K562 (cell line): ENCODE data around the gene LEUTX. TPM values are rescaled to one million over a fixed set of nuclear protein-coding genes. Genes with fewer than 3 reads are reported as not detected.

Experiments
- ATAC-seq: fragments of 200-7000 bp; cut with Tn5 transposase; 3 replicates; pipeline ENCODE4 v1.9.1; 2020; ENCODE audit warnings: moderate library complexity
- BruUV-seq: library from RNA; stranded (reverse); fragments of 400-500 nt; replicated peaks from 2 replicates; lab custom pipeline; 2021; lab: Mats Ljungman, UMichigan
- CTCF ChIA-PET: fragments of 300-600 bp; formaldehyde crosslinking; extraction: SDS; loops from one replicate; lab custom pipeline; 2021; ENCODE audit warnings: low intra/inter-chr PET ratio; lab: Yijun Ruan, JAX
- POLR2A ChIA-PET: fragments of 300-600, 350-650 bp; sonication (Branson Sonifier 250); formaldehyde crosslinking; extraction: SDS; loops from one replicate; lab custom pipeline; 2021; ENCODE audit warnings: antibody characterized with exemption, inconsistent platforms; lab: Yijun Ruan, JAX
- DNase-seq, 4 experiments: peaks; one replicate each; pipeline versions ENCODE4 v3.0.0 to v3.0.0-alpha.2; 2011 to 2018; ENCODE audit warnings: low spot score in 3 of 4, mixed read lengths in 3 of 4; ENCODE audit errors: extremely low read depth in 1 of 4
- FAIRE-seq: peaks from 2 replicates; lab custom pipeline; 2011; peaks lifted over from hg19 to GRCh38; lab: Jason Lieb, UNC
- H2AFZ ChIP-seq: 2 replicates; pipeline ENCODE4 v1.6.0; 2011; ENCODE audit warnings: low read depth, low read length, control low read depth, inconsistent platforms
- H3K27ac ChIP-seq: fragments of 200-600 bp; 3 replicates; pipeline ENCODE4 v1.8.0; 2011; ENCODE audit warnings: low read depth, mild to moderate bottlenecking, control low read depth, inconsistent platforms, low read length, moderate library complexity, mixed read lengths; ENCODE audit errors: extremely low read depth
- H3K27me3 ChIP-seq, 2 experiments: fragments of 300-600 bp in 1 of 2; 2 replicates in 1 of 2; 3 replicates in 1 of 2; pipeline versions ENCODE4 v1.6.0 to v1.8.0; 2011; ENCODE audit warnings: inconsistent platforms in 2 of 2, low read length in 2 of 2, mild to moderate bottlenecking in 1 of 2, mixed read lengths in 1 of 2, moderate library complexity in 1 of 2; ENCODE audit not compliant: control insufficient read depth in 2 of 2, insufficient read depth in 2 of 2
- H3K36me3 ChIP-seq: fragments of 300-600 bp; 3 replicates; pipeline ENCODE4 v1.8.0; 2011; ENCODE audit warnings: mild to moderate bottlenecking, low read length, inconsistent platforms; ENCODE audit not compliant: control insufficient read depth, insufficient read depth
- H3K4me1 ChIP-seq, 2 experiments: fragments of 200-600 bp in 1 of 2; replicated peaks in 1 of 2; 2 replicates in 1 of 2; 3 replicates in 1 of 2; pipeline versions ENCODE4 v1.5.1 to v1.8.0; 2011; ENCODE audit warnings: inconsistent platforms in 2 of 2, low read length in 2 of 2, mild to moderate bottlenecking in 1 of 2, mixed read lengths in 1 of 2, moderate library complexity in 1 of 2; ENCODE audit not compliant: control insufficient read depth in 2 of 2, insufficient read depth in 2 of 2
- H3K4me2 ChIP-seq: 2 replicates; pipeline ENCODE4 v1.6.1; 2011; ENCODE audit warnings: low read length, control low read depth, inconsistent platforms, mixed read lengths; ENCODE audit not compliant: insufficient read depth
- H3K4me3 ChIP-seq: fragments of 200-600 bp; sonication (generic), shearing (Covaris generic); 2 replicates; pipeline ENCODE4 v1.5.1; 2016; ENCODE audit warnings: control low read depth, inconsistent platforms
- H3K79me2 ChIP-seq: fragments of 200-600 bp; 3 replicates; pipeline ENCODE4 v1.8.0; 2011; ENCODE audit warnings: low read length, inconsistent platforms; ENCODE audit not compliant: control insufficient read depth, insufficient read depth
- H3K9ac ChIP-seq, 2 experiments: 2 replicates each; pipeline versions ENCODE4 v1.6.0 to v1.6.1; 2011; ENCODE audit warnings: low read depth in 2 of 2, low read length in 2 of 2, control low read depth in 1 of 2, inconsistent platforms in 1 of 2, mild to moderate bottlenecking in 1 of 2, mixed read lengths in 1 of 2; ENCODE audit not compliant: insufficient read depth in 1 of 2
- H3K9me1 ChIP-seq: one replicate; pipeline ENCODE4 v1.6.0; 2011; ENCODE audit warnings: inconsistent platforms, mild to moderate bottlenecking, low read length, moderate library complexity; ENCODE audit not compliant: control insufficient read depth, insufficient read depth
- H3K9me3 ChIP-seq: replicated peaks from 2 replicates; pipeline ENCODE4 v1.5.1; 2011; ENCODE audit warnings: low read depth, low read length, inconsistent platforms; ENCODE audit not compliant: control insufficient read depth, insufficient read depth
- H4K20me1 ChIP-seq: replicated peaks from 2 replicates; pipeline ENCODE4 v1.6.1; 2011; ENCODE audit warnings: low read length, inconsistent platforms, mixed read lengths; ENCODE audit not compliant: control insufficient read depth, insufficient read depth
- ATF7 ChIP-seq: fragments of 450-650 bp; IDR thresholded peaks from 2 replicates; pipeline ENCODE4 v1.7.1; 2014; ENCODE audit warnings: mild to moderate bottlenecking, moderate library complexity
- BRD9 ChIP-seq: fragments of 450-650 bp; IDR thresholded peaks from 2 replicates; pipeline ENCODE4 v1.6.1; 2018; ENCODE audit warnings: low read depth; ENCODE audit not compliant: partially characterized antibody
- EHMT2 ChIP-seq: fragments of 450-650 bp; IDR thresholded peaks from 2 replicates; pipeline ENCODE4 v1.6.1; 2018; ENCODE audit warnings: antibody characterized with exemption
- ETS2 ChIP-seq: IDR thresholded peaks from 2 replicates; pipeline ENCODE4 v1.6.1; 2016; ENCODE audit warnings: borderline replicate concordance, missing genetic modification characterization, mild to moderate bottlenecking, moderate library complexity, missing compliant biosample characterization; ENCODE audit not compliant: poor library complexity, severe bottlenecking
- FOXK1 ChIP-seq: sonication (generic); formaldehyde crosslinking; IDR thresholded peaks from 2 replicates; pipeline ENCODE4 v1.8.0; 2022; ENCODE audit warnings: missing genetic modification reagents, mild to moderate bottlenecking, borderline replicate concordance
- HMG20B ChIP-seq: fragments of 250-450 bp; sonication (Bioruptor Pico); IDR thresholded peaks from 2 replicates; pipeline ENCODE4 v1.5.0; 2021; ENCODE audit warnings: mild to moderate bottlenecking
- MAZ ChIP-seq, 2 experiments: fragments of 450-650 bp in 1 of 2; sonication (generic) in 1 of 2; formaldehyde crosslinking; IDR thresholded peaks in 1 of 2; conservative IDR thresholded peaks in 1 of 2; 2 replicates each; pipeline versions ENCODE4 v1.4.0 to v1.5.0; 2020; ENCODE audit warnings: mild to moderate bottlenecking in 1 of 2, missing genetic modification reagents in 1 of 2
- NR2C1 ChIP-seq, 2 experiments: fragments of 450-650 bp; IDR thresholded peaks; 2 replicates each; pipeline ENCODE4 v1.6.1; 2017; ENCODE audit warnings: mild to moderate bottlenecking in 2 of 2, antibody characterized with exemption in 1 of 2, inconsistent platforms in 1 of 2, missing compliant biosample characterization in 1 of 2, missing genetic modification characterization in 1 of 2
- SMARCC2 ChIP-seq: fragments of 450-650 bp; IDR thresholded peaks from 2 replicates; pipeline ENCODE4 v1.6.1; 2017; ENCODE audit warnings: antibody characterized with exemption, moderate library complexity, mild to moderate bottlenecking, low read depth
- SRSF3 ChIP-seq: fragments of 200-400 bp; formaldehyde crosslinking; IDR thresholded peaks from 2 replicates; pipeline ENCODE4 v1.6.1; 2016; ENCODE audit warnings: mild to moderate bottlenecking, low read length, moderate library complexity; ENCODE audit not compliant: insufficient read depth
- TAL1 ChIP-seq: fragments of 450-650 bp; IDR thresholded peaks from 2 replicates; pipeline ENCODE4 v1.6.1; 2016; ENCODE audit warnings: mild to moderate bottlenecking
- TEAD4 ChIP-seq, 2 experiments: sonication (generic) in 1 of 2; formaldehyde crosslinking in 1 of 2; IDR thresholded peaks; 2 replicates each; pipeline versions ENCODE4 v1.6.1 to v1.8.0; 2012 to 2022; ENCODE audit warnings: borderline replicate concordance in 1 of 2, inconsistent platforms in 1 of 2, low read length in 1 of 2, mild to moderate bottlenecking in 1 of 2, missing genetic modification reagents in 1 of 2
- YBX1 ChIP-seq: fragments of 450-650 bp; IDR thresholded peaks from 2 replicates; pipeline ENCODE4 v1.7.1; 2016; ENCODE audit warnings: mild to moderate bottlenecking
- ZNF224 ChIP-seq: sonication (generic); formaldehyde crosslinking; IDR thresholded peaks from 2 replicates; pipeline ENCODE4 v1.8.0; 2022; ENCODE audit warnings: mild to moderate bottlenecking, missing genetic modification reagents
- ZNF253 ChIP-seq: fragments of 250-450 bp; sonication (Bioruptor Pico); conservative IDR thresholded peaks from 2 replicates; pipeline ENCODE4 v1.6.1; 2021; ENCODE audit warnings: mild to moderate bottlenecking
- ZNF274 ChIP-seq: IDR thresholded peaks from 2 replicates; pipeline ENCODE4 v1.6.1; 2011; ENCODE audit warnings: low read depth, mild to moderate bottlenecking, low read length, moderate library complexity, borderline replicate concordance
- WGBS: fragments of 100-300 bp; shearing (Covaris generic); methylation state at CpG from one replicate; pipeline ENCODE4 v1.1.6; 2016; ENCODE audit warnings: low coverage, mixed read lengths; ENCODE audit not compliant: insufficient coverage; ENCODE audit errors: missing lambda C conversion rate; 5-methylcytosine and 5-hydroxymethylcytosine counted together
- in situ Hi-C: fragments of 300-500 bp; cut with MboI; formaldehyde crosslinking; loops from 4 replicates; pipeline ENCODE4 v1.15.0; 2018; ENCODE audit warnings: inconsistent platforms, mixed read lengths
- intact Hi-C: fragments of 100-400 bp; cut with micrococcal nuclease; formaldehyde crosslinking; loops from 2 replicates; pipeline ENCODE4 v1.14.2; 2022
- polyA plus RNA-seq, 8 experiments: library from polyadenylated mRNA; depleted of rRNA in 4 of 8; stranded (reverse) in 5 of 8; unstranded in 3 of 8; fragments of >200 nt; fragmentation: Nextera tagmentation in 2 of 8; fragmentation: Illumina TruSeq in 1 of 8; extraction: Ambion mirVana in 2 of 8; extraction: Trizol in 1 of 8; gene quantifications; 2 replicates each; pipeline versions ENCODE4 v1.2.1 to v1.2.3, GENCODE V29; 2011 to 2014; ENCODE audit warnings: inconsistent platforms in 1 of 8, missing spikeins in 1 of 8
- total RNA-seq, 7 experiments: library from RNA; depleted of rRNA in 6 of 7; stranded (reverse); fragments of >200 nt in 6 of 7; fragmentation: Illumina TruSeq in 2 of 7; extraction: Trizol in 2 of 7; gene quantifications; 2 replicates each; pipeline versions ENCODE4 v1.2.1 to v1.2.3, GENCODE V29; 2011 to 2021; ENCODE audit warnings: low replicate concordance in 1 of 7
- TF ChIP-seq, protein P1 (sequence below): fragments of 200-400 bp; formaldehyde crosslinking; IDR thresholded peaks from 2 replicates; pipeline ENCODE4 v1.6.1; 2017; ENCODE audit warnings: mild to moderate bottlenecking, low read depth, low read length, moderate library complexity
- TF ChIP-seq, protein P2 (sequence below): fragments of 450-650 bp; IDR thresholded peaks from 2 replicates; pipeline ENCODE4 v1.7.1; 2018; ENCODE audit warnings: mild to moderate bottlenecking, low read depth; ENCODE audit not compliant: partially characterized antibody

LEUTX gene
- total and polyA plus RNA-seq, 9 of the 15 experiments (the other 6 are each of a cell fraction or from before 2014, with no cell fraction given) = not detected

DNA sequence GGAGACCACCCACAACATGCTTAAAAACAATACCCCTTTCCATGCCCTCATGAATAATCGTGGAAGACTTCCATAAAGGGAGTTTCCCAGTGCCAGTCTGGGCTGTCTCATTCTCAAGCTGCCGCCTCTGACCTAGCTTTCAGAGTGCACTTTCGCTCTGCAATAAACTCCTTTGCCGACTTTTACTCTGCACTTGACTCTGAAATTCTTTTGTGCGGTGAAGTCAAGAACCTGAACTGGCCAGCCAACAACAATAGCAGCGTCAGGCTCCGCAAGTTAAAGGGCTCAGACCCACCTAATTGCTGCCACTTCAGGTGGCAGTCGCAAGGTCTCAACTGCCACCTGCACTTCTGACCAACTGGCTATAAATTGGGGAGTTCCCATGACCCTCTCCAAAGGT lies 10.3 kb upstream of the LEUTX start:
- DNase-seq (no peak), ATAC-seq (no peak), FAIRE-seq (no peak)
- intact Hi-C loops (loop anchor here (10.0 kb wide), 1 partner anchor 214 kb away; no protein-coding TSS in a partner anchor), in situ Hi-C loops (no loop called here)
- no peaks in the 10 kb centered on the region for H4K20me1 ChIP-seq
- no peaks in the 10 kb centered on the region for H3K79me2 ChIP-seq
- H3K27me3 ChIP-seq = peaks cover 0 to 9% of the 10 kb centered on the region in 2 experiments; a peak in 1 of 5 replicates
- TF ChIP-seq, protein P1, sequence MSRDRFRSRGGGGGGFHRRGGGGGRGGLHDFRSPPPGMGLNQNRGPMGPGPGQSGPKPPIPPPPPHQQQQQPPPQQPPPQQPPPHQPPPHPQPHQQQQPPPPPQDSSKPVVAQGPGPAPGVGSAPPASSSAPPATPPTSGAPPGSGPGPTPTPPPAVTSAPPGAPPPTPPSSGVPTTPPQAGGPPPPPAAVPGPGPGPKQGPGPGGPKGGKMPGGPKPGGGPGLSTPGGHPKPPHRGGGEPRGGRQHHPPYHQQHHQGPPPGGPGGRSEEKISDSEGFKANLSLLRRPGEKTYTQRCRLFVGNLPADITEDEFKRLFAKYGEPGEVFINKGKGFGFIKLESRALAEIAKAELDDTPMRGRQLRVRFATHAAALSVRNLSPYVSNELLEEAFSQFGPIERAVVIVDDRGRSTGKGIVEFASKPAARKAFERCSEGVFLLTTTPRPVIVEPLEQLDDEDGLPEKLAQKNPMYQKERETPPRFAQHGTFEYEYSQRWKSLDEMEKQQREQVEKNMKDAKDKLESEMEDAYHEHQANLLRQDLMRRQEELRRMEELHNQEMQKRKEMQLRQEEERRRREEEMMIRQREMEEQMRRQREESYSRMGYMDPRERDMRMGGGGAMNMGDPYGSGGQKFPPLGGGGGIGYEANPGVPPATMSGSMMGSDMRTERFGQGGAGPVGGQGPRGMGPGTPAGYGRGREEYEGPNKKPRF = no peak
- TF ChIP-seq TEAD4 (IDR thresholded peaks at IDR 0.05; ENCODE audit: low read length) (no peak), TEAD4 (CRISPR knock-in tag; IDR thresholded peaks at IDR 0.05; ENCODE audit: borderline replicate concordance) (no peak), SRSF3 (no peak), ETS2 (tag) (no peak), ZNF224 (CRISPR knock-in tag) (no peak), YBX1 (no peak), FOXK1 (CRISPR knock-in tag) (no peak), ZNF274 (no peak), ATF7 (no peak), NR2C1 (IDR thresholded peaks at IDR 0.05) (no peak), NR2C1 (tag; IDR thresholded peaks at IDR 0.05) (no peak), MAZ (CRISPR knock-in tag; conservative IDR thresholded peaks at IDR 0.05 in 1 of 2, IDR thresholded peaks at IDR 0.05 in 1 of 2) (no peak), SMARCC2 (no peak), TAL1 (no peak), HMG20B (CRISPR knock-in tag) (no peak), BRD9 (no peak), EHMT2 (no peak), ZNF253 (CRISPR knock-in tag) (no peak)
- TF ChIP-seq, protein P2, sequence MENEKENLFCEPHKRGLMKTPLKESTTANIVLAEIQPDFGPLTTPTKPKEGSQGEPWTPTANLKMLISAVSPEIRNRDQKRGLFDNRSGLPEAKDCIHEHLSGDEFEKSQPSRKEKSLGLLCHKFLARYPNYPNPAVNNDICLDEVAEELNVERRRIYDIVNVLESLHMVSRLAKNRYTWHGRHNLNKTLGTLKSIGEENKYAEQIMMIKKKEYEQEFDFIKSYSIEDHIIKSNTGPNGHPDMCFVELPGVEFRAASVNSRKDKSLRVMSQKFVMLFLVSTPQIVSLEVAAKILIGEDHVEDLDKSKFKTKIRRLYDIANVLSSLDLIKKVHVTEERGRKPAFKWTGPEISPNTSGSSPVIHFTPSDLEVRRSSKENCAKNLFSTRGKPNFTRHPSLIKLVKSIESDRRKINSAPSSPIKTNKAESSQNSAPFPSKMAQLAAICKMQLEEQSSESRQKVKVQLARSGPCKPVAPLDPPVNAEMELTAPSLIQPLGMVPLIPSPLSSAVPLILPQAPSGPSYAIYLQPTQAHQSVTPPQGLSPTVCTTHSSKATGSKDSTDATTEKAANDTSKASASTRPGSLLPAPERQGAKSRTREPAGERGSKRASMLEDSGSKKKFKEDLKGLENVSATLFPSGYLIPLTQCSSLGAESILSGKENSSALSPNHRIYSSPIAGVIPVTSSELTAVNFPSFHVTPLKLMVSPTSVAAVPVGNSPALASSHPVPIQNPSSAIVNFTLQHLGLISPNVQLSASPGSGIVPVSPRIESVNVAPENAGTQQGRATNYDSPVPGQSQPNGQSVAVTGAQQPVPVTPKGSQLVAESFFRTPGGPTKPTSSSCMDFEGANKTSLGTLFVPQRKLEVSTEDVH = no peak
- no TSS peak for BruUV-seq
- 8% methylated on average over 8 of the region's 8 CpGs for WGBS
- H3K9ac ChIP-seq = no peak overlapping the region
- H3K27ac ChIP-seq = no peak overlapping the region
- H3K4me1 ChIP-seq = no peaks in the 10 kb centered on the region
- no peak overlapping the region for H3K4me2 ChIP-seq
- POLR2A ChIA-PET = interaction anchor here (0.6 kb wide), 1 partner anchor 1931 kb away, joined by 3 read pairs; no protein-coding TSS in a partner anchor
- CTCF ChIA-PET = no interaction called here
- no peak overlapping the region for H3K4me3 ChIP-seq
- H3K9me3 ChIP-seq = no peaks in the 10 kb centered on the region
- no peaks in the 10 kb centered on the region for H3K9me1 ChIP-seq
- no peaks in the 10 kb centered on the region for H3K36me3 ChIP-seq
- H2AFZ ChIP-seq = no peak overlapping the region
